Effector CD4-positive, alpha-beta T cell (primary cell): ENCODE data around the gene YTHDC2.
"Not testable (repeated sequence)": the region's sequence is repeated elsewhere in the genome, so short reads cannot be mapped to it uniquely, and the experiment has no call there.

Experiments
- DNase-seq: peaks from one replicate; pipeline ENCODE4 v3.0.0-alpha.2; 2020

YTHDC2 gene

DNA sequence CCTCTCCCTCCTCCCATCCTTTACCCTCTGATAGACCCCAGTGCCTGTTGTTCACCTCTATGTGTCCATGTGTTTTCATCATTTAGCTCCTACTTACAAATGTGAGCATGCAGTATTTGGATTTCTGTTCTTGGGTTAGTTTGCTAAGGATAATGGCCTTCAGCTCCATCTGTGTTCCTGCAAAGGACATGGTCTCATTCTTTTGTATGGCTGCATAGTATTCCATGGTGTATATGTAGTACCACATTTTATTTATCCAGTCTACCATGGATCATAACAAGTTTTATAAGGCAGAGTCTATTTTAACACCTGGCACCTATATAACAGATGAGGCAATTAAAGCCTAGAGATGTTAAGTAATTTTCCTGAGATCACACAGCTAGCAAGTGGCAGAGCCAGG, 7.4 kb downstream of the YTHDC2 start:
- no peak for DNase-seq

DNA sequence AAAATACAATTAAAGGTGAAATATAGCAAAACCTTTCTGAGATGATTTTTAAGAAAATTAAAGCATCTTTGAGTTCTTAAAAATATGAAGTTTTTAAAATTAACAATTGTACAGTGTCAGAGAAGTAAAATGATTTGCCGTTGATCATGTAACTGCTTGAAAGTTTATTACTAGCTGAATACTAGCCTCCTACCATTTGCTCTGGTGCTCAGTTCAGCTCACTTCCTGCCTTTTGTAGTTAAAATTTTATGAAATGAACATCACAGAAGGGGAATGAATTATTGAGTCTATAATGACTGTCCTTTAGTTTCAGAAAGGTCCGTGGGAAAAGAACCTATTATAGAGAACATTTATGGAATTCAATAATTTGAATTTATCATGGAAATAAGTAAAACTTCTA, 9.7 kb downstream of the YTHDC2 start:
- DNase-seq, result no peak

DNA sequence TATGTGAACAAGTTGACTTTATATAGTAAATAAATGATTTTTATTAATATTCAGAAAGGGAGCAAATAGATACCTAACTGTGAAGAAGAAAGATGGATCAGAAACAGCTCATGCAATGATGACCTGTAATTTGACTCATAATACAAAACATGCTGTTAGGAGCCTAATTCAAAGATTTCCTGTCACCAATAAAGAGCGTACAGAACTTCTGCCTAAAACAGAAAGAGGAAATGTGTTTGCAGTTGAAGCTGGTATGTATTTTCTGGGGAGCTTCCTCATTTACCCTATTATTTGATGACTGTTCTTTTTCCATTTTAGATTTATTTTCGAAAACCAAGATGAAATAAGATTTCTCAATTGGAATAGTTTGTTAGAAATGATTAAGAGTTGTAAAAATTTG, 11.4 kb downstream of the YTHDC2 start:
- DNase-seq, result no peak

- no peak for DNase-seq
Measured at GRCh38 chr5:113526421-113526820, 12.9 kb downstream of the YTHDC2 start.

GRCh38 chr5:113527746-113528145, 14.3 kb downstream of the YTHDC2 start:
- no peak for DNase-seq

DNA sequence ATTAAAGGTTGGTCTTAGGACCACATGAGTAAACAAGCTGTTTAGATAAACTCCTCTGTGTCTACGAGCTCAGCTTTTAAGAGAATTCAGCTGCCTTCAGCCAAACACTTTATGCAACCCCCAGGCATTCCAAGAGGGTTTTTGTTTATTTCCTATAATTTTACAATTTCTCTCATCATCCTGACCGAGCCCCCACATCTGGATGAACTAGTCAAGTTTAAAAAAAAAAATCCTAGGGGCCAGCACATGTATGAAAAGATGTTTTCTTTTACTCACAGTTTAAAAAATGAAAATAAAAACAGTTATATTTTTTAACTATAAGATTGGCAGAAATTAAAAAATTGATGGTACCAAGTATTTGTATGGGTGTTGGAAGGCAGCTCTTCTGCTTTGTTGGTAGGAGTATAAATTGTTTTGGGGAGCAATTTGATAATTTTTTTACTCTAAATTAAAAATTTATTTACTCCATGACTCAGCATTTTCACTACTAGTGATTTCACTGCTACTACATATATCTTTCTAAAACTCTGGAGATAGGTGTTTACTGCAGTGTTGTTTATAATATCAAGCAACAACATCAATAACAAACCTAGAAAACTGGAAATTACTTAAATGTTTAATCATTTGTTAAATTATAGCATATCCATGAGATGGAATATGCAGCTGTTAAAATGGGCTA, 18.1 kb downstream of the YTHDC2 start:
- no peak for DNase-seq

GRCh38 chr5:113538313-113538712, 24.8 kb downstream of the YTHDC2 start:
- no peak for DNase-seq

GRCh38 chr5:113546703-113547183, 33.2 kb downstream of the YTHDC2 start:
- no peak for DNase-seq

- no peak for DNase-seq
Measured at GRCh38 chr5:113548396-113548795, 34.9 kb downstream of the YTHDC2 start.

DNA sequence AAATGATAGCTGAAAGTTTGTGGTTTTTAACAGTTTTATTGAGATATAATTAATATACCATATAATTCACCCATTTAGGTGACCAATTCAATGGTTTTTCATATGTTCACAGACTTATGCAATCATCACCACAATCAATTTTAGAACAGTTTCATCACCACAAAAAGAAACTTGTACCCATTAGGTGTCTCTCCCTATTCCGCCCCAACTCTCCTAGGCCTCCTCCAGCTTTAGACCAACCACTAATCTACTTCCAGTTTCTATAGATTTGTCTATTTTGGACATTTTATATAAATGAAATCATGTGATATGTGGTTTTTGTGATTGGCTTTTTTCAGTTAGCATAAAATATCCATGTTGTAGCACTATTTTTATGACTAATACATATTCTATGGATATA, 38.6 kb downstream of the YTHDC2 start:
- DNase-seq, result no peak

DNA sequence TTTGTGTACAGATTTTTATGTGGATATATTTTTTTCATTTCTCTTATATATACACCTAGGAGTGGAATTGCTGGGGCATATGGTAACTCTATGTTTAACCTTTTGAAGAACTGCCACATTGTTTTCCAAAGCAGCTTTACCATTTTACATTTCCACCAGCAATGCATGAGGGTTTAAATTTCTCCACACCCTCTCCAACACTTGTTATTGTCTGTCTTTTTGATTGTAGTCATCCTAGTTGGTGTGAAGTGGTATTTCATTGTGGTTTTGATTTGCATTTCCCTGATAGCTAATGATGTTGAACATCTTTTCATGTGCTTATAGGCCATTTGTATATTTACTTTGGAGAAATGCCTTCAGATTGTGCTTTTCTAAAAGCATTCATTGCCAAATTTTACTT, 39.1 kb downstream of the YTHDC2 start:
- no peak for DNase-seq

DNA sequence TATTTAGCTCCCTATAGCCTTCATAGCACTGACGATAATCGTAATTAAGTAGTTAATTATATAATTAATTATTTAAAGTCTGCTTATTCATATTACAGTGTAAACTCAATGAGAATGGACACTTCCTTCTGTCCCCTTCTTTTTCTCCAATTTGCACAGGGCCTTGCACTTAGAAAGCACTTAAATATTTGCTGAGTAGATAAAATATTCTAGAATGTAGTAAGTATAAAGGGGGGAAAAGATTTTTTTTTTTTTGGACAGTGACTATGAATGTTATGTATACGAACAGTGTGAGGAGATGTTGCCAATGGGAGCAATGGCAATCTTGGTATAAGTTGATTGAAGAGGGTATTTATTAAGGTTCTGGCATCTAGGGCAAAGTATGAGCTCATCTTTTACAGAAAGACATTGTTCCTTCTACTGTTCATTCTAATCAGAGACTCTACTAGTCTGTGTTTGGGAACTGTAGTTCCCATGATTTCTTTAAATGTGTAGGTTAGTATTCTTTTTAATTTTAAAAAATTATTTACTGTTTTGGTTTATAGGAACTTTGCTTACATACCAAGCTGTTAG, 49.4 kb downstream of the YTHDC2 start:
- DNase-seq, result no peak

- DNase-seq, result no peak
Measured at GRCh38 chr5:113569396-113569795, 55.9 kb downstream of the YTHDC2 start.

GRCh38 chr5:113572716-113573115, 59.2 kb downstream of the YTHDC2 start:
- no peak for DNase-seq

DNA sequence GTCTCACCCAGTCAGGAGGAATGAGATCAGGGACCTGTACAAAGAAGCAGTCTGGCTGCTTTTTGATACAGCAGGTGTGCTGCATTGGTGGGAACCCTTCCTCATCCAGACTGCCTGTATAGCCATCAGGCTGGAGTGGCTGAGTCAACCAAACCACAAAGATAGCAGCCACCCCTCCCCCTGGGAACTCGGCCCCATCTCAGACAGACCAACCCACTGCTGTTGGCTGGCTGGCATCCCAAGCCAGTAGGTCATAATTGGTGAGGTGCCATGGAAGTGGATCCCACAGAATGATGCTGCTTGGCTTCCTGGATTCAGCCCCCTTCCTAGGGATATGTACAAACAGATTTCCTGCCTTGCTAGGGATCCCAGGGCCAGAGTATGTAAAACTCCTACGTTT, 60.9 kb downstream of the YTHDC2 start:
- no peak for DNase-seq

- DNase-seq, result no peak
Measured at GRCh38 chr5:113575074-113575473, 61.6 kb downstream of the YTHDC2 start.

GRCh38 chr5:113578091-113578490, 64.6 kb downstream of the YTHDC2 start:
- no peak for DNase-seq

DNA sequence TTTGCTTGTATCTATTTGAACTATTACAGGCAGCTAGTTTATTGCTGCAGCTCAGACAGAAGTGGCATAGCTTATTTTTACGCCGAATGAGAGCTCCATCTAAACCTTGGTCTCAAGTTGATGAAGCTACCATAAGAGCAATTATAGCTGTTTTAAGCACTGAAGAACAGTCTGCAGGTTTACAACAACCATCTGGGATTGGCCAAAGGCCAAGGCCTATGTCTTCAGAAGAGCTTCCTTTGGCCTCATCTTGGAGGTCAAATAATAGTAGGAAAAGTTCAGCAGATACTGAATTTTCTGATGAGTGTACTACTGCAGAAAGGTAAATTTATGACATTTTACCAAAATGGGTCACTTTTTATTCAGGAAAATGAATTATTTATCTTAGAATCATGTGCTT, 67.9 kb downstream of the YTHDC2 start:
- no peak for DNase-seq

DNA sequence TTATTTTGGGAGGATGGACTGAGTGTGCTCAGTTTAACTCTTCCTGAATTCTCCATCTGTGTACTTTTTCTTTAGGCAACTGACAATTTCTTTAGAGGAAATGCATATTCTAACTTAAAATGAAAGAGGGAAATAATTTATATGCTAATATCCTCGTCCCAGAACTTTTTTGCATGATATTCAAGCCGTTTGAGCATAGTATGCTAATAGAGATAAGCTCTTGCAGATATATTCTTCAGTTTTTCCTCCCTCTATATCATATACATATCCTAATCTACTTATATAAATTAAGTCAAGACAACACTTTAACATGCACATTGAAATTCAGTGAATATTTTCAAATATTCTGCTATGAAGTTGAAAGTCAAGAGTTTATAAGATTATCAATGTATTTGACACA, 84.7 kb downstream of the YTHDC2 start:
- no peak for DNase-seq

DNA sequence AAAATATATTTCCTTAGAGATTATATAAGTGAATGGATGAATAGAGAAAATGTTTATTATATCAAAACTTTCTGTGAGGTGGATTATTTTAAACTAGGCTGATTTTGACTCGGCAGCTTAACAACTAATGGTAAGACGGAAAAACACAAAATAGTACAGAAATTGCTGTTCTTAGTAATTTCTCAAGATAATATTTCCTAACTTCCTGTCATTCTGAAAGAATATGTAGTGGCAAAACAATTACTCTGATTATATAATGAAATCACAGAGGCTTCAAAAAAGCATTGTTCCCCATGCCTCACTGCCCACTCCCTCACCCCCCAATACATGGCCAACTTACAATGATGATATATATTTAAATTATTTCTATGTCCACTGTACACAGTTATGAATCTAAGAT, 85.4 kb downstream of the YTHDC2 start:
- DNase-seq, result no peak

GRCh38 chr5:113600255-113600905, 86.9 kb downstream of the YTHDC2 start:
- no peak for DNase-seq

DNA sequence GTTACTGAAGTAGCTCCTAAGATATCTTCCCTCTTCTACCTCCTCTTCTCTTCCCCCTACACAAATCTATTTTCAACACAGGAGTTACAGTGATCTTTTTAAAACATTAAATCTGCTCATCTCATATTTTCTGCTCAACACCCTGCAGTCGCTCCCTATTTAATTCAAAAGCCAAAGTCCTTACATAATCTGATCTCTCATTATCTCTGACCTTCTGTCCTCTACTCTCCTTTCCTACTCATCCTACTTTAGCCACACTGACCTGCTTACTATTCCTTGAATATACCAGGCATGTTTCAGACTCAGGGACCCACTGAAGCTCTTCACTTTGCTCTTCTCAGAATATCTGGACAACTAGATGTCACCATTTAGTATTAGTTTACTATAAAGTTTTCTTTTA, 87.9 kb downstream of the YTHDC2 start:
- DNase-seq, result no peak

DNA sequence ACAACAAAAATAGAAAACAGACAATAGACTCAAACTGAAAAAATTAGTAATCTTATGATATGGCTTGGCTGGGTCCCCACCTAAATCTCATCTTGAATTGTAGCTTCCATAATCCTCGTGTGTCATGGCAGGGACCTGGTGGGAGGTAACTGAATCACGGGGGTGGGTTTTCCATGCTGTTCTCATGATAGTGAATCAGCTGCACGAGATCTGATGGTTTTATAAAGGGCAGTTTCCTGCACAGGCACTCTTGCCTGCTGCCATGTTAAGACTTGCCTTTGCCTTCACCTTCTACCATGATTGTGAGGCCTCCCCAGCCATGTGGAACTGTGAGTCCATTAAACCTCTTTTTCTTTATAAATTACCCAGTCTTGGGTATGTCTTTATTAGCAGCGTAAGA, 89.8 kb downstream of the YTHDC2 start:
- DNase-seq, result not testable (repeated sequence)
